WTC11 (cell line): Measurements from ENCODE around the gene ERP44. TPM values are rescaled to one million over a fixed set of nuclear protein-coding genes. Genes with fewer than 3 reads are reported as not detected.
A peak's percentile ranks its signal among the peaks of the same experiment; 100 is the strongest.

Source experiments
- ATAC-seq: fragments of 200-7000 bp; cut with Tn5 transposase; 2 replicates; pipeline ENCODE4 v1.10.0; 2021; ENCODE audit warnings: mild to moderate bottlenecking, moderate library complexity
- CTCF ChIA-PET: fragments of 300-600 bp; sonication (Branson Sonifier 250); formaldehyde crosslinking; loops from one replicate; lab custom pipeline; 2021; ENCODE audit warnings: antibody characterized with exemption; lab: Charles Lee
- POLR2A ChIA-PET: fragments of 350-600 bp; sonication (Branson Sonifier 250); formaldehyde crosslinking; loops from one replicate; lab custom pipeline; 2021; ENCODE audit warnings: antibody characterized with exemption; lab: Charles Lee
- DNase-seq: peaks from one replicate; pipeline ENCODE4 v3.0.0; 2021; ENCODE audit warnings: low spot score
- H3K27ac Mint-ChIP-seq: 2 replicates; pipeline ENCODE4 v1.8.0; 2021; ENCODE audit warnings: mixed read lengths
- H3K27me3 Mint-ChIP-seq: 2 replicates; pipeline ENCODE4 v1.8.0; 2021; ENCODE audit warnings: low read depth, mild to moderate bottlenecking, moderate library complexity, mixed read lengths
- H3K36me3 Mint-ChIP-seq: 2 replicates; pipeline ENCODE4 v1.8.0; 2021; ENCODE audit warnings: mixed read lengths
- H3K4me1 Mint-ChIP-seq: 2 replicates; pipeline ENCODE4 v1.8.0; 2022; ENCODE audit warnings: mixed read lengths
- H3K4me3 Mint-ChIP-seq: 2 replicates; pipeline ENCODE4 v1.8.0; 2021; ENCODE audit warnings: mild to moderate bottlenecking, moderate library complexity, mixed read lengths
- H3K9me3 Mint-ChIP-seq: 2 replicates; pipeline ENCODE4 v1.8.0; 2021; ENCODE audit warnings: mixed read lengths
- AR ChIP-seq: fragments of 250-450 bp; sonication (Bioruptor Pico); IDR thresholded peaks from 2 replicates; pipeline ENCODE4 v1.9.0; 2021; ENCODE audit warnings: mild to moderate bottlenecking
- CBFB ChIP-seq: sonication (generic); formaldehyde crosslinking; IDR thresholded peaks from 2 replicates; pipeline ENCODE4 v1.8.1; 2022; ENCODE audit warnings: mild to moderate bottlenecking, low read depth, missing genetic modification reagents
- E2F4 ChIP-seq: sonication (generic); formaldehyde crosslinking; IDR thresholded peaks from 2 replicates; pipeline ENCODE4 v1.8.1; 2022; ENCODE audit warnings: low read depth, mild to moderate bottlenecking, moderate library complexity, missing genetic modification reagents, borderline replicate concordance
- EMX1 ChIP-seq: fragments of 250-450 bp; sonication (Bioruptor Pico); IDR thresholded peaks from 2 replicates; pipeline ENCODE4 v1.8.0; 2021; ENCODE audit warnings: mild to moderate bottlenecking
- ESRRA ChIP-seq: sonication (generic); formaldehyde crosslinking; IDR thresholded peaks from 2 replicates; pipeline ENCODE4 v1.8.1; 2022; ENCODE audit warnings: mild to moderate bottlenecking, missing genetic modification reagents, borderline replicate concordance
- FOXJ3 ChIP-seq: sonication (generic); formaldehyde crosslinking; IDR thresholded peaks from 2 replicates; pipeline ENCODE4 v1.9.0; 2021; ENCODE audit warnings: missing genetic modification reagents, mild to moderate bottlenecking, borderline replicate concordance
- GRHL2 ChIP-seq: fragments of 250-450 bp; sonication (Bioruptor Pico); IDR thresholded peaks from 2 replicates; pipeline ENCODE4 v1.8.0; 2022; ENCODE audit warnings: mild to moderate bottlenecking, moderate library complexity; ENCODE audit not compliant: insufficient replicate concordance, severe bottlenecking
- GTF2I ChIP-seq: fragments of 250-450 bp; sonication (Bioruptor Pico); conservative IDR thresholded peaks from 2 replicates; pipeline ENCODE4 v1.4.0; 2021; ENCODE audit warnings: mild to moderate bottlenecking
- IRF2 ChIP-seq: sonication (generic); formaldehyde crosslinking; IDR thresholded peaks from 2 replicates; pipeline ENCODE4 v1.8.0; 2022; ENCODE audit warnings: low read depth, missing genetic modification reagents, borderline replicate concordance
- MLX ChIP-seq: sonication (generic); formaldehyde crosslinking; IDR thresholded peaks from 2 replicates; pipeline ENCODE4 v1.8.1; 2023; ENCODE audit warnings: mild to moderate bottlenecking, missing genetic modification reagents, moderate library complexity
- NR1H2 ChIP-seq: sonication (generic); formaldehyde crosslinking; IDR thresholded peaks from 2 replicates; pipeline ENCODE4 v1.9.0; 2021; ENCODE audit warnings: mild to moderate bottlenecking, moderate library complexity, missing genetic modification reagents
- OVOL2 ChIP-seq: fragments of 250-450 bp; sonication (Bioruptor Pico); IDR thresholded peaks from 2 replicates; pipeline ENCODE4 v1.9.0; 2021; ENCODE audit warnings: mild to moderate bottlenecking, borderline replicate concordance
- SMAD4 ChIP-seq: sonication (generic); formaldehyde crosslinking; IDR thresholded peaks from 2 replicates; pipeline ENCODE4 v1.8.0; 2022; ENCODE audit warnings: mild to moderate bottlenecking, missing genetic modification reagents
- STAT6 ChIP-seq: sonication (generic); formaldehyde crosslinking; conservative IDR thresholded peaks from 2 replicates; pipeline ENCODE4 v1.8.1; 2023; ENCODE audit warnings: mild to moderate bottlenecking, low read depth, missing genetic modification reagents, moderate library complexity
- USF1 ChIP-seq: sonication (generic); formaldehyde crosslinking; IDR thresholded peaks from 2 replicates; pipeline ENCODE4 v1.8.0; 2022; ENCODE audit warnings: mild to moderate bottlenecking, missing genetic modification reagents
- ZMAT4 ChIP-seq: fragments of 250-450 bp; sonication (Bioruptor Pico); IDR thresholded peaks from 2 replicates; pipeline ENCODE4 v1.9.0; 2021; ENCODE audit warnings: mild to moderate bottlenecking
- ZNF138 ChIP-seq: sonication (generic); formaldehyde crosslinking; conservative IDR thresholded peaks from 2 replicates; pipeline ENCODE4 v1.8.1; 2022; ENCODE audit warnings: mild to moderate bottlenecking, moderate library complexity, missing genetic modification reagents
- ZNF232 ChIP-seq: sonication (generic); formaldehyde crosslinking; IDR thresholded peaks from 2 replicates; pipeline ENCODE4 v1.8.0; 2022; ENCODE audit warnings: mild to moderate bottlenecking, missing genetic modification reagents
- ZNF263 ChIP-seq: sonication (generic); formaldehyde crosslinking; IDR thresholded peaks from 2 replicates; pipeline ENCODE4 v1.8.1; 2022; ENCODE audit warnings: low read depth, mild to moderate bottlenecking, moderate library complexity, missing genetic modification reagents
- ZNF317 ChIP-seq: sonication (generic); formaldehyde crosslinking; IDR thresholded peaks from 2 replicates; pipeline ENCODE4 v1.8.1; 2023; ENCODE audit warnings: low read depth, mild to moderate bottlenecking, moderate library complexity, missing genetic modification reagents, borderline replicate concordance
- ZNF423 ChIP-seq: fragments of 250-450 bp; sonication (Bioruptor Pico); IDR thresholded peaks from 2 replicates; pipeline ENCODE4 v2.1.2; 2022; ENCODE audit warnings: mild to moderate bottlenecking, moderate library complexity
- ZSCAN18 ChIP-seq: fragments of 250-450 bp; sonication (Bioruptor Pico); IDR thresholded peaks from 2 replicates; pipeline ENCODE4 v2.1.2; 2022; ENCODE audit warnings: mild to moderate bottlenecking, moderate library complexity
- total RNA-seq: library from RNA; stranded (reverse); gene quantifications from 3 replicates; pipeline ENCODE4 v1.2.3, GENCODE V29; 2021

ERP44 gene
- total RNA-seq, 1 experiment from 2014 or later: 13.7 TPM

GRCh38 chr9:99948482-99948881, 150.3 kb downstream of the ERP44 start (continued):
- TF ChIP-seq ZMAT4 (CRISPR knock-in tag): no peak
- no peak for TF ChIP-seq AR (CRISPR knock-in tag)
- TF ChIP-seq FOXJ3 (CRISPR knock-in tag): no peak
- TF ChIP-seq SMAD4: no peak
- no peak for TF ChIP-seq ZSCAN18 (CRISPR knock-in tag)
- TF ChIP-seq ZNF138 (CRISPR knock-in tag): no peak

- CTCF ChIA-PET: interaction anchor here (0.6 to 1.5 kb wide), 22 partner anchors 16 to 763 kb away, joined by 3 to 17 read pairs (median 4); no protein-coding TSS in a partner anchor
- peaks cover 4% of the 10 kb centered on the region; the same call in 1 of the 2 replicates for H3K36me3 Mint-ChIP-seq
- no peak for TF ChIP-seq MLX (CRISPR knock-in tag)
- TF ChIP-seq ZNF423: no peak
- H3K4me1 Mint-ChIP-seq: no peaks in the 10 kb centered on the region
- no peaks in the 10 kb centered on the region for H3K27me3 Mint-ChIP-seq
- no peak overlapping the region for H3K4me3 Mint-ChIP-seq
- ATAC-seq: peak; percentile 51
- no peak for DNase-seq
- H3K9me3 Mint-ChIP-seq: 0 out of 2 replicates have a peak, but pooled peaks cover 3% of the 10 kb centered on the region
- POLR2A ChIA-PET: interaction anchor here (0.5 kb wide), 1 partner anchor 118 kb away, joined by 3 read pairs; no protein-coding TSS in a partner anchor
- no peak overlapping the region for H3K27ac Mint-ChIP-seq
Measured at GRCh38 chr9:99947395-99947794, 151.4 kb downstream of the ERP44 start.

- H3K36me3 Mint-ChIP-seq: peaks cover 8% of the 10 kb centered on the region
- ChIA-PET CTCF (no interaction called here), POLR2A (no interaction called here)
- H3K27me3 Mint-ChIP-seq: no peaks in the 10 kb centered on the region
- H3K4me1 Mint-ChIP-seq: no peaks in the 10 kb centered on the region
- DNase-seq: no peak
- no peak for ATAC-seq
- peaks cover 22% of the 10 kb centered on the region for H3K9me3 Mint-ChIP-seq
- no peak overlapping the region for H3K27ac Mint-ChIP-seq
- H3K4me3 Mint-ChIP-seq: no peak overlapping the region
- TF ChIP-seq ZNF263 (CRISPR knock-in tag): no peak
- TF ChIP-seq EMX1 (CRISPR knock-in tag): no peak
- no peak for TF ChIP-seq STAT6 (CRISPR knock-in tag)
- no peak for TF ChIP-seq NR1H2
- no peak for TF ChIP-seq CBFB (CRISPR knock-in tag)
- TF ChIP-seq USF1 (CRISPR knock-in tag): no peak
- no peak for TF ChIP-seq GTF2I (CRISPR knock-in tag)
- TF ChIP-seq ZNF317: no peak
- no peak for TF ChIP-seq ZNF232 (CRISPR knock-in tag)
- no peak for TF ChIP-seq IRF2
- no peak for TF ChIP-seq GRHL2 (CRISPR knock-in tag)
- no peak for TF ChIP-seq ESRRA (CRISPR knock-in tag)
- no peak for TF ChIP-seq E2F4 (CRISPR knock-in tag)
- no peak for TF ChIP-seq OVOL2 (CRISPR knock-in tag)
Measured at GRCh38 chr9:99936947-99937587, 161.7 kb downstream of the ERP44 start.
